Measurements from ENCODE around the gene LMLN. TPM values are rescaled to one million over a fixed set of nuclear protein-coding genes. Genes with fewer than 3 reads are reported as not detected.

Gene LMLN
- total and polyA plus RNA-seq, 2 of the 13 experiments (the other 11 are each of a cell fraction or from before 2014, with no cell fraction given), result 1.2 to 1.8 TPM

DNA sequence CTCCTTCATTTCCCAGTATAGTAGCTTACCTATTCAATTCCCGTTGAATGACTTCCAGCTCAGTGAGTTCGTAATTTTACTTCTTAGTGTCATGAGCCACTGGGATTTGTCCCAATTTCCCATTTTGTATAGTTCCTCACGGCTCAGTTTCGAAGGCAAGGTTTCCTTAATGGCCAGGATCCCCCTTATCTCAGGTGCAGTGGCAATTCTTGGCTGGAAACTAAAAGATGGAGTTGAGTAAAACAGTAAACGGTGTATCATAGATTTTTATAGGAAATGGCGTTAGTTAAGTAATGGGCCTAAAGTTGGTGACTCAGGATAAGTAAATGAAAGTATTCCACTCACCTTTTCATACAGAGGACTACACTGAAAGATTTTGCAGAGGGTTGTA lies 522 bp upstream of the LMLN start (continued):
- TF ChIP-seq, protein P1, sequence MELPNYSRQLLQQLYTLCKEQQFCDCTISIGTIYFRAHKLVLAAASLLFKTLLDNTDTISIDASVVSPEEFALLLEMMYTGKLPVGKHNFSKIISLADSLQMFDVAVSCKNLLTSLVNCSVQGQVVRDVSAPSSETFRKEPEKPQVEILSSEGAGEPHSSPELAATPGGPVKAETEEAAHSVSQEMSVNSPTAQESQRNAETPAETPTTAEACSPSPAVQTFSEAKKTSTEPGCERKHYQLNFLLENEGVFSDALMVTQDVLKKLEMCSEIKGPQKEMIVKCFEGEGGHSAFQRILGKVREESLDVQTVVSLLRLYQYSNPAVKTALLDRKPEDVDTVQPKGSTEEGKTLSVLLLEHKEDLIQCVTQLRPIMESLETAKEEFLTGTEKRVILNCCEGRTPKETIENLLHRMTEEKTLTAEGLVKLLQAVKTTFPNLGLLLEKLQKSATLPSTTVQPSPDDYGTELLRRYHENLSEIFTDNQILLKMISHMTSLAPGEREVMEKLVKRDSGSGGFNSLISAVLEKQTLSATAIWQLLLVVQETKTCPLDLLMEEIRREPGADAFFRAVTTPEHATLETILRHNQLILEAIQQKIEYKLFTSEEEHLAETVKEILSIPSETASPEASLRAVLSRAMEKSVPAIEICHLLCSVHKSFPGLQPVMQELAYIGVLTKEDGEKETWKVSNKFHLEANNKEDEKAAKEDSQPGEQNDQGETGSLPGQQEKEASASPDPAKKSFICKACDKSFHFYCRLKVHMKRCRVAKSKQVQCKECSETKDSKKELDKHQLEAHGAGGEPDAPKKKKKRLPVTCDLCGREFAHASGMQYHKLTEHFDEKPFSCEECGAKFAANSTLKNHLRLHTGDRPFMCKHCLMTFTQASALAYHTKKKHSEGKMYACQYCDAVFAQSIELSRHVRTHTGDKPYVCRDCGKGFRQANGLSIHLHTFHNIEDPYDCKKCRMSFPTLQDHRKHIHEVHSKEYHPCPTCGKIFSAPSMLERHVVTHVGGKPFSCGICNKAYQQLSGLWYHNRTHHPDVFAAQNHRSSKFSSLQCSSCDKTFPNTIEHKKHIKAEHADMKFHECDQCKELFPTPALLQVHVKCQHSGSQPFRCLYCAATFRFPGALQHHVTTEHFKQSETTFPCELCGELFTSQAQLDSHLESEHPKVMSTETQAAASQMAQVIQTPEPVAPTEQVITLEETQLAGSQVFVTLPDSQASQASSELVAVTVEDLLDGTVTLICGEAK (IDR thresholded peaks at IDR 0.05), result no peak
- TF ChIP-seq, protein P1 (CRISPR knock-in tag; IDR thresholded peaks at IDR 0.05), result no peak
- TF ChIP-seq ARHGAP35 (CRISPR knock-in tag; IDR thresholded peaks at IDR 0.05; ENCODE audit: borderline replicate concordance), result no peak

Data from HepG2 (cell line).